ENCODE measurements around the gene KCNJ15.

KCNJ15 gene

GRCh38 chr21:38323721-38324531 lies 67.1 kb downstream of the KCNJ15 start:
- intact Hi-C loops (cut with DNase I; ENCODE audit: low total_unique reads): no loop called here
- DNase-seq: no peak

GRCh38 chr21:38325216-38325615 lies 68.4 kb downstream of the KCNJ15 start:
- Histone ChIP-seq H3K27me3 (no peaks in the 10 kb centered on the region), H3K27ac (no peak overlapping the region), H3K9me3 (no peaks in the 10 kb centered on the region), H3K4me3 (no peak overlapping the region), H3K36me3 (no peaks in the 10 kb centered on the region), H3K4me1 (peaks cover 0 to 5% (median 0%) of the 10 kb centered on the region in 4 donors)
- TF ChIP-seq CTCF (IDR thresholded peaks at IDR 0.05): no peak
- DNase-seq: no peak
- intact Hi-C loops (cut with DNase I; ENCODE audit: low total_unique reads): no loop called here

More at GRCh38 chr21:38323721-38324531, 67.1 kb downstream of the KCNJ15 start:
- Histone ChIP-seq H3K36me3 (no peaks in the 10 kb centered on the region), H3K4me3 (no peak overlapping the region), H3K27me3 (no peaks in the 10 kb centered on the region), H3K4me1 (peaks cover 0 to 5% (median 0%) of the 10 kb centered on the region in 4 donors), H3K9me3 (no peaks in the 10 kb centered on the region), H3K27ac (no peak overlapping the region)
- no peak for TF ChIP-seq CTCF (IDR thresholded peaks at IDR 0.05)

- no peak overlapping the region for H3K27ac ChIP-seq
- no peaks in the 10 kb centered on the region for H3K27me3 ChIP-seq
- peaks cover 0 to 5% (median 0%) of the 10 kb centered on the region in 4 donors for H3K4me1 ChIP-seq
- H3K9me3 ChIP-seq: no peaks in the 10 kb centered on the region
- DNase-seq: no peak
- H3K36me3 ChIP-seq: no peaks in the 10 kb centered on the region
- intact Hi-C loops (cut with DNase I; ENCODE audit: low total_unique reads): no loop called here
- H3K4me3 ChIP-seq: no peak overlapping the region
- no peak for TF ChIP-seq CTCF (IDR thresholded peaks at IDR 0.05)
Measured at GRCh38 chr21:38325731-38326420, 69.1 kb downstream of the KCNJ15 start.

GRCh38 chr21:38326429-38326828 lies 69.6 kb downstream of the KCNJ15 start:
- DNase-seq: no peak
- no peak overlapping the region for H3K27ac ChIP-seq
- no peaks in the 10 kb centered on the region for H3K9me3 ChIP-seq

GRCh38 chr21:38326899-38327298 lies 70.1 kb downstream of the KCNJ15 start:
- Histone ChIP-seq H3K9me3 (no peaks in the 10 kb centered on the region), H3K36me3 (no peaks in the 10 kb centered on the region), H3K4me3 (no peak overlapping the region), H3K4me1 (peaks cover 0 to 5% (median 0%) of the 10 kb centered on the region in 4 donors), H3K27me3 (no peaks in the 10 kb centered on the region), H3K27ac (no peak overlapping the region)
- no peak for TF ChIP-seq CTCF (IDR thresholded peaks at IDR 0.05)
- intact Hi-C loops (cut with DNase I; ENCODE audit: low total_unique reads): no loop called here
- no peak for DNase-seq

More at GRCh38 chr21:38326429-38326828, 69.6 kb downstream of the KCNJ15 start:
- Histone ChIP-seq H3K4me3 (no peak overlapping the region), H3K27me3 (no peaks in the 10 kb centered on the region), H3K36me3 (no peaks in the 10 kb centered on the region), H3K4me1 (peaks cover 0 to 5% (median 0%) of the 10 kb centered on the region in 4 donors)
- intact Hi-C loops (cut with DNase I; ENCODE audit: low total_unique reads): no loop called here
- TF ChIP-seq CTCF (IDR thresholded peaks at IDR 0.05): no peak
